Gastrocnemius medialis (tissue), 4 donors: ENCODE data around the gene LHFPL6. TPM values are rescaled to one million over a fixed set of nuclear protein-coding genes. Genes with fewer than 3 reads are reported as not detected.
"Not testable (repeated sequence)": the region's sequence is repeated elsewhere in the genome, so short reads cannot be mapped to it uniquely, and the experiment has no call there.

Source experiments
- ATAC-seq, 2 donors: fragments of 150-250 bp; one replicate each; pipeline ENCODE4 v1.9.1; 2016
- DNase-seq, 2 donors: peaks; one replicate each; pipeline ENCODE4 v3.0.0-alpha.2; 2019
- H3K27ac ChIP-seq, 4 donors: fragments of 200-600 bp; sonication (generic); 1 replicate in 1 of 4; 2 replicates in 3 of 4; pipeline ENCODE4 v1.5.1; 2016 to 2018; ENCODE audit warnings: mild to moderate bottlenecking in 2 of 4, moderate library complexity in 1 of 4
- H3K27me3 ChIP-seq, 3 donors: fragments of 200-600 bp; sonication (generic) in 2 of 3; 1 replicate in 1 of 3; 2 replicates in 2 of 3; pipeline versions ENCODE4 v1.5.1 to v1.6.0; 2016 to 2019; ENCODE audit warnings: mild to moderate bottlenecking in 1 of 3, moderate library complexity in 1 of 3
- H3K36me3 ChIP-seq, 2 donors: fragments of 200-600 bp; sonication (generic) in 1 of 2; one replicate each; pipeline ENCODE4 v1.5.1; 2017 to 2018
- H3K4me1 ChIP-seq, 2 donors: fragments of 200-600 bp; sonication (generic) in 1 of 2; one replicate each; pipeline ENCODE4 v1.5.1; 2016 to 2017; ENCODE audit warnings: mild to moderate bottlenecking in 2 of 2
- H3K4me3 ChIP-seq, 4 donors: fragments of 200-600 bp; sonication (generic) in 3 of 4; 1 replicate in 1 of 4; 2 replicates in 3 of 4; pipeline ENCODE4 v1.5.1; 2016 to 2019; ENCODE audit warnings: mild to moderate bottlenecking in 2 of 4
- H3K9me3 ChIP-seq, 3 donors: fragments of 200-600 bp; sonication (generic) in 2 of 3; 1 replicate in 1 of 3; 2 replicates in 2 of 3; pipeline ENCODE4 v1.5.1; 2016 to 2019
- POLR2A ChIP-seq, 2 donors: fragments of 450-650 bp; IDR thresholded peaks; one replicate each; pipeline ENCODE4 v1.6.1; 2017; ENCODE audit warnings: antibody characterized with exemption in 2 of 2, mild to moderate bottlenecking in 2 of 2, moderate library complexity in 2 of 2
- in situ Hi-C, 4 donors: fragments of 200-750 bp; cut with MboI; loops; one replicate each; pipeline versions ENCODE4 v1.15.0 to v1.8.0; 2017; ENCODE audit warnings: low sequenced_read_pairs in 4 of 4
- intact Hi-C: fragments of 100-400 bp; cut with DNase I; formaldehyde crosslinking; loops from one replicate; pipeline ENCODE4 v1.15.1; 2023; ENCODE audit warnings: low total_unique reads
- total RNA-seq, 4 donors: library from RNA; depleted of rRNA; stranded (reverse); fragments of >200 nt; gene quantifications; one replicate each; pipeline versions ENCODE4 v1.1.0 to v1.2.3, GENCODE V29; 2016
- TF ChIP-seq, protein P1 (sequence below), 5 experiments: fragments of 450-650 bp in 3 of 5; fragments of 200-600 bp in 2 of 5; sonication (generic) in 2 of 5; IDR thresholded peaks in 4 of 5; conservative IDR thresholded peaks in 1 of 5; 1 replicate in 4 of 5; 2 replicates in 1 of 5; pipeline ENCODE4 v1.5.1; 2016 to 2019; ENCODE audit warnings: antibody characterized with exemption in 5 of 5, mild to moderate bottlenecking in 3 of 5, moderate library complexity in 3 of 5

The LHFPL6 gene
- total RNA-seq, 4 donors from 2014 or later: 12.7 to 26.3 (median 16.0) TPM

DNA sequence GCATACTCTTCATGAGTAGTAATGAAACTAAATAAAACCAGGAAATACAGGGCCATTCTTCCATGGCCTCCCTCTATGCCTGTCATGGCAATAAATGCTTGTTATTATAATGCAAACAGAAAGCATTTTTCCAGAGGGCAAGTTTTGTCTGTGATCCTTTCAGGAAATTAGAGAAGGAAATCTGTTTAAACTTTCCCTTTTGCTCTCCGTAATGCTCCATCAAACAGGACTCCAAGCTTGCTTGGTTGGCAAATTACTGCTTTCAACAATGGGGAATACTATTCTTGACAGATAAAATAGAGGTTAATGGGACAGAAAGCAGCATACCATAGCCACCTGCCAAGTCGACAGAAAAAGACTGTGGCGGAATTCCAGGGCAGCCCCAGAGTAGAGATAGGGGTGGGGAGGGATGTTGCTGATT lies 252.5 kb downstream of the LHFPL6 start:
- peaks cover 4 to 5% of the 10 kb centered on the region in 2 donors for H3K4me1 ChIP-seq
- DNase-seq: no peak

DNA sequence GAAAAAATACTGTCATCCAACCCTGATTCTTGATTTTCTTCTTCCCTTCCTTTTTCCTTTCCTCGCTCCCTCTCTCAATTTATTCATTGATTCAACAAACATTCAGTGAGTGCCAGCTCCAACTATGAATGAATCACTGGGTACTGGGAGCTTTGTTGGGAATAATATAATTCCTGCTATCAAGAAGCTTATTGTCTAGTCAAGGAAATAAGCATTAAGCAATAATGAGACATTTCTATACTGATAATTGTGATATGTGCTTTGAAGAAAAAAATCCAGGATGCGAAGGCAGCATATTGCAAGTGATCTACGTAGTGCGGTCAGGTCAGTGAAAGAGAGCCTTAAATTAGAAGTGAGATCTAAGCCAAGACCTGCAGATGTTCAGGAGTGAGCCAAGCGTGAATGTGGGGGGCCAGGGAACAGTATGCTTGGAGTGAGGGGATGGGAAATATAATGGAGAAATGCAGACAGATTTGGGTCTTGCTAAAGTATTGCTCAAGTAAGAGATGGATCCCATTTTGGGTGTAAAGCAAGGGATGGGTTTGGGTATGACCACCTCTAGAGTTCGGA lies 253.5 kb downstream of the LHFPL6 start:
- H3K4me1 ChIP-seq: peaks cover 4 to 5% of the 10 kb centered on the region in 2 donors
- intact Hi-C loops (no loop called here), in situ Hi-C loops (no loop called here)
- H3K27ac ChIP-seq: no peak overlapping the region
- no peak for DNase-seq
- H3K36me3 ChIP-seq: no peaks in the 10 kb centered on the region
- no peaks in the 10 kb centered on the region for H3K27me3 ChIP-seq
- no peak for TF ChIP-seq POLR2A (IDR thresholded peaks at IDR 0.05)
- TF ChIP-seq, protein P1, sequence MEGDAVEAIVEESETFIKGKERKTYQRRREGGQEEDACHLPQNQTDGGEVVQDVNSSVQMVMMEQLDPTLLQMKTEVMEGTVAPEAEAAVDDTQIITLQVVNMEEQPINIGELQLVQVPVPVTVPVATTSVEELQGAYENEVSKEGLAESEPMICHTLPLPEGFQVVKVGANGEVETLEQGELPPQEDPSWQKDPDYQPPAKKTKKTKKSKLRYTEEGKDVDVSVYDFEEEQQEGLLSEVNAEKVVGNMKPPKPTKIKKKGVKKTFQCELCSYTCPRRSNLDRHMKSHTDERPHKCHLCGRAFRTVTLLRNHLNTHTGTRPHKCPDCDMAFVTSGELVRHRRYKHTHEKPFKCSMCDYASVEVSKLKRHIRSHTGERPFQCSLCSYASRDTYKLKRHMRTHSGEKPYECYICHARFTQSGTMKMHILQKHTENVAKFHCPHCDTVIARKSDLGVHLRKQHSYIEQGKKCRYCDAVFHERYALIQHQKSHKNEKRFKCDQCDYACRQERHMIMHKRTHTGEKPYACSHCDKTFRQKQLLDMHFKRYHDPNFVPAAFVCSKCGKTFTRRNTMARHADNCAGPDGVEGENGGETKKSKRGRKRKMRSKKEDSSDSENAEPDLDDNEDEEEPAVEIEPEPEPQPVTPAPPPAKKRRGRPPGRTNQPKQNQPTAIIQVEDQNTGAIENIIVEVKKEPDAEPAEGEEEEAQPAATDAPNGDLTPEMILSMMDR (IDR thresholded peaks at IDR 0.05 in 4 of 5, conservative IDR thresholded peaks at IDR 0.05 in 1 of 5): no peak
- H3K4me3 ChIP-seq: no peak overlapping the region
- no peaks in the 10 kb centered on the region for H3K9me3 ChIP-seq
- ATAC-seq: no peak

More for the DNA sequence above, 252.5 kb downstream of the LHFPL6 start:
- ATAC-seq: no peak
- H3K27me3 ChIP-seq: no peaks in the 10 kb centered on the region
- TF ChIP-seq, protein P1 (IDR thresholded peaks at IDR 0.05 in 4 of 5, conservative IDR thresholded peaks at IDR 0.05 in 1 of 5): no peak
- no peak for TF ChIP-seq POLR2A (IDR thresholded peaks at IDR 0.05)
- no peaks in the 10 kb centered on the region for H3K36me3 ChIP-seq
- H3K27ac ChIP-seq: no peak overlapping the region
- H3K9me3 ChIP-seq: no peaks in the 10 kb centered on the region
- no peak overlapping the region for H3K4me3 ChIP-seq
- intact Hi-C loops: no loop called here
- in situ Hi-C loops: no loop called here

DNA sequence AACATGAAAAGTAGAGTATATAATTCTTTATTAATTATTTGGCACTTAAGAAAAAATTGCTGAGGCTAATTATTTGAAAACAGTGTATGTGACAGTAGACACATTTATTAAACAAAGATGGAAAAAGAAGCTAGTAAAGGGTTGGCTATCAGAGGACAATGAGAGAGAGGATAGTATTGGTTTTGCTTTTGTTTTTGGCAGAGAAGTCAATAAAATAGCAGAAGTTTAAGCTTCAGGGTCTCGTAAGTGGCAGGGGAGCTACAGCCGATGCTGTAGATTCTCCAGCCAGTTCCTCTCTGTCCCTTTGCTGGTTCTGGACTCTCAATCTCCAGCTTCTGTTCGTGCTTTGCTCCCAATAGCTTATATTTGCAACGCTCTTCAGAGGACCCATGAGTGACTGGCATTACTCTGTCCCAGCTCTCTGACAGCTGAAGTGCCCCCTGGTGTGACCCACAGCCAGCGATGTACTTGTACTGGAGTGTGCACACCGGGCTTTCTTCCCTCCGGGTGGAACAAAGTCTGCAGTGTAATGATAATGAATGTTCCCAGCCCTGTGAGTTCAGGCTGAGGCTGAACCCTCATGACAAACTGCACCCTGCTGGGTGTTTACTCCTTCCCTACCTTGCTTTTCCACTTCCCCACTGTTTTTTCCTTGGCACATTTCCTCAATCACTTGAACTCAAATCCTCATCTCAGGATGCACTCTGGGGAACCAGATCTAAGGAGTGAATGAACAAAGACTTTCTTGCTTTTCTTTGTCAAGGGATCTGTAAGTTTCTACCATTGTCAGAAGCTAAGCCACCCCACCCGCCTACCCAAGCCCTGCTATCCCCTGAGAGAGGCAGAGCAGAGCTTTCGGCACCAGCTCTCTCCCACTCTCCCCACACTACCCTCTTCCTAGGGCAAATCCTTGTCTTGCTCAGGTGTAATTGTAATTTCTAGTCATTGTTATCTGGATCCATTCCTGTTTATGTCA lies 254.8 kb downstream of the LHFPL6 start:
- Histone ChIP-seq H3K27ac (no peak overlapping the region), H3K27me3 (no peaks in the 10 kb centered on the region), H3K36me3 (no peaks in the 10 kb centered on the region), H3K9me3 (no peaks in the 10 kb centered on the region), H3K4me1 (peaks cover 4 to 5% of the 10 kb centered on the region in 2 donors), H3K4me3 (no peak overlapping the region)
- TF ChIP-seq POLR2A (IDR thresholded peaks at IDR 0.05): no peak
- intact Hi-C loops: no loop called here
- DNase-seq (no peak), ATAC-seq (no peak)
- in situ Hi-C loops: no loop called here

DNA sequence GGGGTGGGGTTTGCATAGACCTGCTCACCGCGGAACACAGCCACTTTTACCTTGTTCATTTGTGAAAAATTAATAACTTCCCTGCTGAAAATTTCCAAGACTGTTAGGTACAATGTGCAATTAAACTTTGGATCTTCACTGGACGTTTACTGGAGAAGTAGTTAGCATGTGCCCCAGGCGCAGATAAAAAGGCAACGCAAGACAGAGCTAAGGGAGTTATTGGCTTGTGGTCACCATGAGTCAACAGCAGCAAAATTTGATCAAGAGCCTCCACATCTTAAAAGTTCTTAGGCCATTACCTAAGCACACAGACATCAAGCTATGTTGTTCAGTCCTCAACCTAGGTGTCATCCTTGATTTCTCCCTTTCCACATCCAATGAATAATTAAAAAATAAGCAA lies 257.0 kb downstream of the LHFPL6 start:
- Histone ChIP-seq H3K9me3 (no peaks in the 10 kb centered on the region), H3K4me3 (no peak overlapping the region), H3K4me1 (peaks cover 4 to 5% of the 10 kb centered on the region in 2 donors), H3K27ac (no peak overlapping the region), H3K36me3 (no peaks in the 10 kb centered on the region), H3K27me3 (no peaks in the 10 kb centered on the region)
- no peak for DNase-seq
- intact Hi-C loops (no loop called here), in situ Hi-C loops (no loop called here)
- TF ChIP-seq POLR2A (IDR thresholded peaks at IDR 0.05): no peak
- TF ChIP-seq, protein P1 (IDR thresholded peaks at IDR 0.05 in 4 of 5, conservative IDR thresholded peaks at IDR 0.05 in 1 of 5): no peak
- no peak for ATAC-seq

DNA sequence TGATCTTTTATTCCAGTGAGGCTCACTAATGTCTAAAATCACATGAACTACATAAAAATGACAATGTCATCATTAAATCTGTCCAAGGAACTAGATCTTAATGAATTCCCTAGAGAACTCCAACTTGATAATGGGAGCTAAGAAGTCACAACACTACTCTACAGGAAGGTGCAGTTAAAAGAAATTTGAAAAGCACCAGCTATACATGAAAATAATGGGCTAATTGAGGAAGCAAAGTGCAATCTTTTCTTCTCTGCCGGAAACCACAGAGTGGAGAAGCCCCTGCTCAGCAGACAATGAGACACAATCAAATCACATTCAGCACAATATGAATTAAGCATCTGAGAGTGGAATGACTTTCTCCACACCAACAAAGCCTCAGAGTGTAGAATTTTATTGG lies 261.7 kb downstream of the LHFPL6 start:
- in situ Hi-C loops (no loop called here), intact Hi-C loops (no loop called here)
- no peaks in the 10 kb centered on the region for H3K4me1 ChIP-seq
- H3K27me3 ChIP-seq: no peaks in the 10 kb centered on the region
- H3K4me3 ChIP-seq: no peak overlapping the region
- ATAC-seq: no peak
- H3K9me3 ChIP-seq: no peaks in the 10 kb centered on the region
- DNase-seq: no peak
- H3K27ac ChIP-seq: no peak overlapping the region
- no peaks in the 10 kb centered on the region for H3K36me3 ChIP-seq
- TF ChIP-seq POLR2A (IDR thresholded peaks at IDR 0.05): no peak
- TF ChIP-seq, protein P1 (IDR thresholded peaks at IDR 0.05 in 4 of 5, conservative IDR thresholded peaks at IDR 0.05 in 1 of 5): no peak

DNA sequence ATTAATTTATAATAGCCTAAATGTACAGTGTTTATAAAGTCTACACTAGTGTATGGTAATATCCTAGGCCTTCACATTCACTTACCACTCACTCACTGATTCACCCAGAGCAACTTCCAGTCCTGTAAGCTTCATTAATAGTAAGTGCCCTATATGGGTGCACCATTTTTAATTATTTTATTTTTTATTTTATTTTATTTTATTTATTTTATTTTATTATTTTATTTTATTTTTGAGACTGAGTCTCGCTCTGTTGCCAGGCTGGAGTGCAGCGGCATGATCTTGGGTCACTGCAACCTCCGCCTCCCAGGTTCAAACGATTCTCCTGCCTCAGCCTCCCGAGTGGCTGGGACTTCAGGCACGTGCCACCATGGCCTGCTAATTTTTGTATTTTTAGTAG lies 264.9 kb downstream of the LHFPL6 start:
- H3K36me3 ChIP-seq, DNase-seq, H3K27ac ChIP-seq, H3K9me3 ChIP-seq, H3K4me3 ChIP-seq, ATAC-seq, H3K4me1 ChIP-seq, H3K27me3 ChIP-seq, in situ Hi-C loops, intact Hi-C loops: not testable (repeated sequence)
